HCT116 (cell line): Measurements from ENCODE around the gene COL1A1. TPM values are rescaled to one million over a fixed set of nuclear protein-coding genes. Genes with fewer than 3 reads are reported as not detected.

Source experiments
- ATAC-seq: fragments of 200-7000 bp; cut with Tn5 transposase; 2 replicates; pipeline ENCODE4 v1.9.1; 2020; ENCODE audit warnings: mild to moderate bottlenecking, moderate library complexity
- BruUV-seq: library from RNA; stranded (reverse); fragments of 400-500 nt; replicated peaks from 2 replicates; lab custom pipeline; 2021; lab: Mats Ljungman, UMichigan
- CTCF ChIA-PET: fragments of 300-600 bp; sonication (Branson Sonifier 250); formaldehyde crosslinking; loops from one replicate; lab custom pipeline; 2021; ENCODE audit warnings: antibody characterized with exemption; lab: Charles Lee
- POLR2A ChIA-PET: fragments of 300-600, 350-600 bp; sonication (Branson Sonifier 250); formaldehyde crosslinking; loops from one replicate; lab custom pipeline; 2021; ENCODE audit warnings: antibody characterized with exemption; lab: Charles Lee
- RAD21 ChIA-PET, 2 experiments: fragments of 300-600 bp; sonication (Branson Sonifier 250); formaldehyde crosslinking; loops; one replicate each; lab custom pipeline; 2023; ENCODE audit warnings: low total read pairs in 2 of 2; ENCODE audit not compliant: uncharacterized antibody in 2 of 2, unreplicated experiment in 2 of 2, low non-redundant PET in 1 of 2; lab: Charles Lee
- DNase-seq: peaks from one replicate; pipeline ENCODE4 v3.0.0-alpha.2; 2010; ENCODE audit warnings: low read depth, low spot score
- H2AFZ ChIP-seq: fragments of 200-600 bp; shearing (Covaris generic), sonication (generic); 2 replicates; pipeline ENCODE4 v1.6.1; 2017; ENCODE audit warnings: low read depth, mixed run types, mixed read lengths, antibody characterized with exemption, low read length; ENCODE audit not compliant: poor library complexity, severe bottlenecking
- H3K27ac ChIP-seq: 2 replicates; pipeline ENCODE4 v1.5.1; 2012; ENCODE audit warnings: low read depth, low read length
- H3K27me3 ChIP-seq: fragments of 200-600 bp; sonication (generic); 2 replicates; pipeline ENCODE4 v1.6.1; 2016; ENCODE audit warnings: mixed run types, low read length, mixed read lengths; ENCODE audit not compliant: insufficient read depth
- H3K36me3 ChIP-seq, 2 experiments: fragments of 200-500 bp in 1 of 2; fragments of 200-600 bp in 1 of 2; sonication (Bioruptor generic) in 1 of 2; sonication (generic) in 1 of 2; 2 replicates each; pipeline versions ENCODE4 v1.5.1 to v1.6.1; 2014 to 2016; ENCODE audit warnings: low read length in 2 of 2, inconsistent platforms in 1 of 2, mixed read lengths in 1 of 2, mixed run types in 1 of 2; ENCODE audit not compliant: insufficient read depth in 2 of 2, control insufficient read depth in 1 of 2
- H3K4me1 ChIP-seq, 2 experiments: fragments of 200-600 bp in 1 of 2; sonication (generic) in 1 of 2; 2 replicates each; pipeline versions ENCODE4 v1.5.1 to v1.6.1; 2012 to 2017; ENCODE audit warnings: low read length in 2 of 2, inconsistent platforms in 1 of 2, mild to moderate bottlenecking in 1 of 2, mixed read lengths in 1 of 2, mixed run types in 1 of 2, moderate library complexity in 1 of 2; ENCODE audit not compliant: insufficient read depth in 2 of 2, control insufficient read depth in 1 of 2
- H3K4me2 ChIP-seq: fragments of 200-600 bp; sonication (generic); 2 replicates; pipeline ENCODE4 v1.6.1; 2017; ENCODE audit warnings: mixed run types, low read length, mixed read lengths
- H3K4me3 ChIP-seq, 2 experiments: fragments of 200-600 bp in 1 of 2; sonication (generic) in 1 of 2; replicated peaks in 1 of 2; 2 replicates each; pipeline ENCODE4 v1.5.1; 2011 to 2016; ENCODE audit warnings: low read length in 2 of 2, control low read depth in 1 of 2, low read depth in 1 of 2, mild to moderate bottlenecking in 1 of 2, mixed read lengths in 1 of 2, mixed run types in 1 of 2
- H3K79me2 ChIP-seq: fragments of 200-600 bp; sonication (generic); 2 replicates; pipeline ENCODE4 v1.6.1; 2017; ENCODE audit warnings: mild to moderate bottlenecking, mixed run types, low read length, moderate library complexity, mixed read lengths; ENCODE audit not compliant: insufficient read depth
- H3K9ac ChIP-seq: fragments of 200-600 bp; sonication (generic); 2 replicates; pipeline ENCODE4 v1.6.1; 2016; ENCODE audit warnings: low read length, mixed read lengths
- H3K9me2 ChIP-seq: fragments of 200-600 bp; sonication (generic), shearing (Covaris generic); 2 replicates; pipeline ENCODE4 v1.6.1; 2017; ENCODE audit warnings: mixed run types, mild to moderate bottlenecking, moderate library complexity; ENCODE audit not compliant: insufficient read depth
- H3K9me3 ChIP-seq, 2 experiments: fragments of 200-500 bp in 1 of 2; fragments of 200-600 bp in 1 of 2; sonication (Bioruptor generic) in 1 of 2; sonication (generic) in 1 of 2; 2 replicates each; pipeline ENCODE4 v1.6.1; 2014 to 2017; ENCODE audit warnings: low read length in 2 of 2, mixed read lengths in 2 of 2, inconsistent platforms in 1 of 2, low read depth in 1 of 2, mild to moderate bottlenecking in 1 of 2, mixed run types in 1 of 2, moderate library complexity in 1 of 2; ENCODE audit not compliant: control insufficient read depth in 1 of 2, insufficient read depth in 1 of 2
- H4K20me1 ChIP-seq: fragments of 200-600 bp; sonication (generic), shearing (Covaris generic); 2 replicates; pipeline ENCODE4 v1.6.1; 2017; ENCODE audit warnings: mixed run types, mild to moderate bottlenecking, moderate library complexity; ENCODE audit not compliant: insufficient read depth
- CBX3 ChIP-seq: IDR thresholded peaks from 2 replicates; pipeline ENCODE4 v1.6.1; 2012; ENCODE audit warnings: low read depth
- CEBPB ChIP-seq: IDR thresholded peaks from 2 replicates; pipeline ENCODE4 v1.6.1; 2012; ENCODE audit warnings: low read depth
- EGR1 ChIP-seq: IDR thresholded peaks from 2 replicates; pipeline ENCODE4 v1.6.1; 2012; ENCODE audit warnings: low read depth
- ELF1 ChIP-seq: IDR thresholded peaks from 2 replicates; pipeline ENCODE4 v1.6.1; 2012; ENCODE audit warnings: low read depth, borderline replicate concordance
- FOSL1 ChIP-seq: IDR thresholded peaks from 2 replicates; pipeline ENCODE4 v1.6.1; 2012; ENCODE audit warnings: low read depth
- SIN3A ChIP-seq: IDR thresholded peaks from 2 replicates; pipeline ENCODE4 v1.6.1; 2012; ENCODE audit warnings: low read depth
- SP1 ChIP-seq: IDR thresholded peaks from 2 replicates; pipeline ENCODE4 v1.6.1; 2012; ENCODE audit warnings: low read depth
- SRF ChIP-seq: IDR thresholded peaks from 2 replicates; pipeline ENCODE4 v1.6.1; 2012; ENCODE audit warnings: low read depth
- TCF7L2 ChIP-seq: IDR thresholded peaks from 2 replicates; pipeline ENCODE4 v1.7.0; 2011; ENCODE audit warnings: borderline replicate concordance, inconsistent platforms; ENCODE audit not compliant: insufficient read depth, insufficient read length; ENCODE audit errors: extremely low read depth
- intact Hi-C: fragments of 100-400 bp; cut with micrococcal nuclease; formaldehyde crosslinking; loops from 2 replicates; pipeline ENCODE4 v1.10.0; 2022
- total RNA-seq: library from RNA; stranded (reverse); gene quantifications from one replicate; pipeline ENCODE4 v1.2.1, GENCODE V29; 2021; ENCODE audit not compliant: unreplicated experiment
- TF ChIP-seq, protein P1 (sequence below), 3 experiments: fragments of 200-600 bp in 1 of 3; sonication (generic) in 1 of 3; IDR thresholded peaks in 2 of 3; conservative IDR thresholded peaks in 1 of 3; 2 replicates each; pipeline ENCODE4 v1.5.1; 2012 to 2017; ENCODE audit warnings: low read depth in 2 of 3, low read length in 2 of 3, antibody characterized with exemption in 1 of 3, borderline replicate concordance in 1 of 3, control low read depth in 1 of 3, mild to moderate bottlenecking in 1 of 3, mixed read lengths in 1 of 3, mixed run types in 1 of 3, moderate library complexity in 1 of 3; ENCODE audit not compliant: insufficient read depth in 1 of 3

The COL1A1 gene
- total RNA-seq, 1 experiment from 2014 or later: 33.6 TPM

DNA sequence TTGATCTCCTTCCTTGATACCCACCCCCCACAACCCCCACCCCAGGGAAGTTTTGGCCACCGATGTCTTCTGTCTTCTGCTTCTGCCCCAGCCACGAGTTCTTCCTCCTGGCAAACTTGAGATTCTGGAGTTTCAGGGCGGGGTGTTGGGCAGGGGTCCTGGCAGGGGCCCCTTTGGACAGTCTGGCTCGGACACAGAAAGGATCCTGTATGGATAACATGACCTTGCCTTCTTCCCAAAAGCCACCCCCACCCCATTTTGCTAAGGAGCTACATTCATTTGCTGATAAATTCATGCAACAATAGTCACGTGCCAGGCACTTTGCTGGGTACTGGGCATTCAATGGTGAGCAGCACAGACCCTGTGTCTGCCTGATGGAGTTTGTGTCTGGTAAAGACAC is 5.9 kb upstream of the COL1A1 start:
- ChIA-PET RAD21 (interaction anchor here in 1 of 2 experiments (0.6 kb wide), 1 partner anchor 91 kb away, joined by 3 read pairs; no protein-coding TSS in a partner anchor), CTCF (no interaction called here), POLR2A (interaction anchor here (0.9 kb wide), 1 partner anchor 304 kb away, joined by 3 read pairs; no protein-coding TSS in a partner anchor)
- DNase-seq (no peak), ATAC-seq (no peak)
- Histone ChIP-seq H3K4me3 (no peak overlapping the region), H3K9ac (no peak overlapping the region), H3K4me2 (no peak overlapping the region), H3K79me2 (no peaks in the 10 kb centered on the region), H3K27me3 (no peaks in the 10 kb centered on the region), H3K4me1 (peaks cover 14 to 26% of the 10 kb centered on the region in 2 experiments), H3K9me3 (no peaks in the 10 kb centered on the region), H3K9me2 (no peaks in the 10 kb centered on the region), H2AFZ (no peak overlapping the region), H3K27ac (no peak overlapping the region), H3K36me3 (no peaks in the 10 kb centered on the region), H4K20me1 (no peaks in the 10 kb centered on the region)
- no peak for TF ChIP-seq CBX3
- no peak for TF ChIP-seq ELF1
- TF ChIP-seq TCF7L2: no peak
- TF ChIP-seq SRF: no peak
- TF ChIP-seq SIN3A: no peak
- no peak for TF ChIP-seq CEBPB
- TF ChIP-seq EGR1: no peak
- TF ChIP-seq SP1: no peak
- no peak for TF ChIP-seq FOSL1
- TF ChIP-seq, protein P1, sequence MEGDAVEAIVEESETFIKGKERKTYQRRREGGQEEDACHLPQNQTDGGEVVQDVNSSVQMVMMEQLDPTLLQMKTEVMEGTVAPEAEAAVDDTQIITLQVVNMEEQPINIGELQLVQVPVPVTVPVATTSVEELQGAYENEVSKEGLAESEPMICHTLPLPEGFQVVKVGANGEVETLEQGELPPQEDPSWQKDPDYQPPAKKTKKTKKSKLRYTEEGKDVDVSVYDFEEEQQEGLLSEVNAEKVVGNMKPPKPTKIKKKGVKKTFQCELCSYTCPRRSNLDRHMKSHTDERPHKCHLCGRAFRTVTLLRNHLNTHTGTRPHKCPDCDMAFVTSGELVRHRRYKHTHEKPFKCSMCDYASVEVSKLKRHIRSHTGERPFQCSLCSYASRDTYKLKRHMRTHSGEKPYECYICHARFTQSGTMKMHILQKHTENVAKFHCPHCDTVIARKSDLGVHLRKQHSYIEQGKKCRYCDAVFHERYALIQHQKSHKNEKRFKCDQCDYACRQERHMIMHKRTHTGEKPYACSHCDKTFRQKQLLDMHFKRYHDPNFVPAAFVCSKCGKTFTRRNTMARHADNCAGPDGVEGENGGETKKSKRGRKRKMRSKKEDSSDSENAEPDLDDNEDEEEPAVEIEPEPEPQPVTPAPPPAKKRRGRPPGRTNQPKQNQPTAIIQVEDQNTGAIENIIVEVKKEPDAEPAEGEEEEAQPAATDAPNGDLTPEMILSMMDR (IDR thresholded peaks at IDR 0.05 in 2 of 3, conservative IDR thresholded peaks at IDR 0.05 in 1 of 3; ENCODE audit: borderline replicate concordance in 1 of 3, insufficient read depth in 1 of 3, low read depth in 2 of 3, low read length in 2 of 3): no peak
- intact Hi-C loops: no loop called here
- no TSS peak for BruUV-seq
